Kidney tubule cell (primary cell): ENCODE data around the gene CREB3L2.
"Not testable (repeated sequence)": the region's sequence is repeated elsewhere in the genome, so short reads cannot be mapped to it uniquely, and the experiment has no call there.

ENCODE experiments used
- DNase-seq: peaks from one replicate; pipeline ENCODE4 v3.0.0-alpha.2; 2018; ENCODE audit warnings: low spot score

CREB3L2 gene

GRCh38 chr7:138014201-138014600 is 12.3 kb upstream of the CREB3L2 start:
- DNase-seq, result not testable (repeated sequence)

GRCh38 chr7:138009350-138009653 is 7.4 kb upstream of the CREB3L2 start:
- DNase-seq, result no peak

GRCh38 chr7:138008588-138009349 is 6.9 kb upstream of the CREB3L2 start:
- peak; percentile 68 for DNase-seq

- DNase-seq, result no peak
These were observed 6.2 kb upstream of the CREB3L2 start for GRCh38 chr7:138008019-138008587.

- DNase-seq, result no peak
These were observed 4.2 kb upstream of the CREB3L2 start for GRCh38 chr7:138006106-138006505.

- DNase-seq, result no peak
These were observed 3.0 kb upstream of the CREB3L2 start for GRCh38 chr7:138004936-138005335.

GRCh38 chr7:138004046-138004445 is 2.2 kb upstream of the CREB3L2 start:
- DNase-seq, result no peak

GRCh38 chr7:138002828-138003189 is 923 bp upstream of the CREB3L2 start:
- DNase-seq, result no peak

GRCh38 chr7:138002096-138002827 is 376 bp upstream of the CREB3L2 start:
- peak; percentile 100 for DNase-seq

GRCh38 chr7:138000081-138000701 is 1.7 kb downstream of the CREB3L2 start:
- DNase-seq, result peak; percentile 55

- DNase-seq, result no peak
These were observed 2.3 kb downstream of the CREB3L2 start for GRCh38 chr7:137999496-138000080.

GRCh38 chr7:137998250-137998649 is 3.6 kb downstream of the CREB3L2 start:
- no peak for DNase-seq

- DNase-seq, result no peak
These were observed 5.0 kb downstream of the CREB3L2 start for GRCh38 chr7:137996871-137997270.

GRCh38 chr7:137996386-137996851 is 5.5 kb downstream of the CREB3L2 start:
- no peak for DNase-seq

- DNase-seq, result peak; percentile 60
These were observed 7.7 kb downstream of the CREB3L2 start for GRCh38 chr7:137994216-137994615.

- no peak for DNase-seq
These were observed 8.5 kb downstream of the CREB3L2 start for GRCh38 chr7:137993395-137993743.

- DNase-seq, result peak; percentile 34
These were observed 9.1 kb downstream of the CREB3L2 start for GRCh38 chr7:137992550-137993394.

- DNase-seq, result peak; percentile 59
These were observed 9.8 kb downstream of the CREB3L2 start for GRCh38 chr7:137992104-137992549.

GRCh38 chr7:137990251-137990941 is 11.5 kb downstream of the CREB3L2 start:
- DNase-seq, result peak; percentile 47

- DNase-seq, result no peak
These were observed 12.3 kb downstream of the CREB3L2 start for GRCh38 chr7:137989590-137989989.

- DNase-seq, result no peak
These were observed 12.8 kb downstream of the CREB3L2 start for GRCh38 chr7:137989094-137989493.
